ENCODE measurements around the gene KRT27. TPM values are rescaled to one million over a fixed set of nuclear protein-coding genes. Genes with fewer than 3 reads are reported as not detected.

KRT27 gene
- total RNA-seq, 1 experiment from 2014 or later: not detected

GRCh38 chr17:40734018-40734417, 48.3 kb downstream of the KRT27 start (continued):
- TF ChIP-seq CTCF (IDR thresholded peaks at IDR 0.05 in 2 of 3, conservative IDR thresholded peaks at IDR 0.05 in 1 of 3; ENCODE audit: borderline replicate concordance in 1 of 3, insufficient read depth in 1 of 3, low read depth in 2 of 3, low read length in 2 of 3) (no peak), FOSL1 (IDR thresholded peaks at IDR 0.05; ENCODE audit: low read depth) (no peak), ELF1 (IDR thresholded peaks at IDR 0.05; ENCODE audit: borderline replicate concordance, low read depth) (no peak), EZH2 (IDR thresholded peaks at IDR 0.05) (no peak), CBX3 (IDR thresholded peaks at IDR 0.05; ENCODE audit: low read depth) (no peak), YY1 (IDR thresholded peaks at IDR 0.05; ENCODE audit: extremely low read depth, insufficient replicate concordance, low read depth, low read length) (no peak), SP1 (IDR thresholded peaks at IDR 0.05; ENCODE audit: low read depth) (no peak)

- ChIA-PET RAD21 (ENCODE audit: low non-redundant PET in 1 of 2, low total read pairs in 2 of 2, uncharacterized antibody in 2 of 2, unreplicated experiment in 2 of 2) (no interaction called here), POLR2A (no interaction called here), CTCF (no interaction called here)
- H4K20me1 ChIP-seq (ENCODE audit: insufficient read depth): no peaks in the 10 kb centered on the region
- H3K79me2 ChIP-seq (ENCODE audit: insufficient read depth, low read length): no peaks in the 10 kb centered on the region
- TF ChIP-seq ZNF274 (IDR thresholded peaks at IDR 0.05; ENCODE audit: low read depth, low read length) (no peak), JUND (IDR thresholded peaks at IDR 0.05) (no peak), SIN3A (IDR thresholded peaks at IDR 0.05; ENCODE audit: low read depth) (no peak)
- H2AFZ ChIP-seq (ENCODE audit: low read depth, low read length, poor library complexity, severe bottlenecking): no peak overlapping the region
- H3K27me3 ChIP-seq (ENCODE audit: insufficient read depth, low read length): no peaks in the 10 kb centered on the region
- H3K9me3 ChIP-seq (ENCODE audit: control insufficient read depth in 1 of 2, insufficient read depth in 1 of 2, low read depth in 1 of 2, low read length in 2 of 2): no peaks in the 10 kb centered on the region
- H3K4me2 ChIP-seq (ENCODE audit: low read length): no peak overlapping the region
- DNase-seq (ENCODE audit: low read depth, low spot score) (no peak), ATAC-seq (no peak)
- H3K9ac ChIP-seq (ENCODE audit: low read length): no peak overlapping the region
- no peak overlapping the region for H3K27ac ChIP-seq (ENCODE audit: low read depth, low read length)
- H3K4me1 ChIP-seq (ENCODE audit: control insufficient read depth in 1 of 2, insufficient read depth in 2 of 2, low read length in 2 of 2): no peaks in the 10 kb centered on the region
- no TSS peak for BruUV-seq (replicated peaks)
- H3K36me3 ChIP-seq (ENCODE audit: control insufficient read depth in 1 of 2, insufficient read depth in 2 of 2, low read length in 2 of 2): no peaks in the 10 kb centered on the region
- H3K9me2 ChIP-seq (ENCODE audit: insufficient read depth): no peaks in the 10 kb centered on the region
- intact Hi-C loops (cut with micrococcal nuclease): no loop called here
- H3K4me3 ChIP-seq (replicated peaks in 1 of 2; ENCODE audit: low read depth in 1 of 2, low read length in 2 of 2): no peak overlapping the region
These were observed 51.4 kb downstream of the KRT27 start for GRCh38 chr17:40730970-40731369.

Data from HCT116 (cell line).